Caki2 (cell line): ENCODE results near the gene SLC6A8. TPM values are rescaled to one million over a fixed set of nuclear protein-coding genes. Genes with fewer than 3 reads are reported as not detected.

ENCODE experiments used
- DNase-seq: peaks from one replicate; pipeline ENCODE4 v3.0.0-alpha.2; 2015; ENCODE audit warnings: low read depth
- in situ Hi-C: cut with HindIII; loops from 2 replicates; pipeline ENCODE4 v1.10.0; 2016; ENCODE audit warnings: low sequenced_read_pairs, low pct_unique_long_range_greater_than_20kb, mixed read lengths
- total RNA-seq: library from RNA; depleted of rRNA; stranded (reverse); fragments of >200 nt; shearing (Covaris generic); gene quantifications from 2 replicates; pipeline ENCODE4 v1.2.3, GENCODE V29; 2014; ENCODE audit warnings: low replicate concordance; rRNA removed

Gene SLC6A8
- total RNA-seq: 1.7 and 2.1 TPM in 2 replicates

GRCh38 chrX:153687121-153688039 is at the start of gene SLC6A8:
TSS of gene SLC6A8 (plus strand) at chrX:153687926. CDS start at chrX:153688575, 649 bp downstream.
- in situ Hi-C loops: no loop called here
- peak; percentile 21 for DNase-seq

DNA sequence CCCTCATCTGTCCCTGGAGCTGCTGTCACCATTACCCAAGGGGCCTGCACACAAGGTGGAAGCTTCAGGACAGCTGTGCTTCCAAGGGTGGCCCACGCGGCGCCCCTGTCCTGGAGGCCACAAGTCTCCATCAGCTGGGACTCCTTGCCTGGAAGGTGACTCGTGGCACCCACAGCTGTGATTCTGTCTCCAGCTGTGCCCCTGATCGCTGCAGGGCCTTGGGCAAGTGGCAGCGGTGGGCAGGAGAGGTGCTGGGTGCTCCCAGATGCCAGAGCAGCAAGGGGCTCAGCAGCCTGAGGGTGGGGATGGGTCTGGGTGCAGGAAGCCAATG is 49.7 kb upstream of the SLC6A8 start:
- in situ Hi-C loops: no loop called here
- no peak for DNase-seq

DNA sequence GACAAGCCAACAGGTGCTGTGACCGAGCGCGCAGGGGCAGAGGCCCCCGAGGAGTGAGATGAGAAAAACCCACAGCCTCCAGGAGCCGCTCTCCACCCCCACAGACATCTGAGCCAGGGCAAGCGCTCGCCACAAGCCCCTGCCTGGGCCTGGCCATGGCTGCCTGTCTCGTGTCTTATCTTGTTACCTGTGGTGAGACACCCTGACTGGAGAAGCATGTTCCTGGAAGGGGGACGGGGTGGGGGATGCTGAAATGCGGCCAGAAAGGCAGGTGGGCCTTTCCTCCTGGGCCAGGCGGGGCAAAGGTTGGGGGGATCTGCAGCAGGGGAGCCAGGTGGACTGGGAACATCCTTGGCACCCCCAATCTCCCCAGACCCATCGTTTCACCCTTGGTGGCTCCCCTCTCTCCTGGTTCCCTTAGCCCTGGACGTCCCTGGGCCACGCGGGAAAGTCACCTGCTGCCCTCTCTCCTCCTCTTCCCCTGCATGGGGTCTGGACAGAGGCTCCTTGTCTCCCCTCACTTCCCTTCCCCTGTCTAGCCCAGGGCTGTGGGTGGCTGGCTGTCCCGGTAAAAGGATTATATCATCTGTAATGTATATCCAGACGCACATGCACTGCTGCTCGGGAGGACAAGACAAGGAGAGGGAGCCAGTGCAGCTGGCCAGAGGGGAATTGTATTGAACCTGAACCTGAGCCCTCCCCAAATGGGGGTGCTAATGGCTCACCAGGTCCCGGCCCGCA is 49.1 kb upstream of the SLC6A8 start:
- in situ Hi-C loops: no loop called here
- no peak for DNase-seq

GRCh38 chrX:153639177-153640044 is 48.3 kb upstream of the SLC6A8 start:
- in situ Hi-C loops: no loop called here
- no peak for DNase-seq

DNA sequence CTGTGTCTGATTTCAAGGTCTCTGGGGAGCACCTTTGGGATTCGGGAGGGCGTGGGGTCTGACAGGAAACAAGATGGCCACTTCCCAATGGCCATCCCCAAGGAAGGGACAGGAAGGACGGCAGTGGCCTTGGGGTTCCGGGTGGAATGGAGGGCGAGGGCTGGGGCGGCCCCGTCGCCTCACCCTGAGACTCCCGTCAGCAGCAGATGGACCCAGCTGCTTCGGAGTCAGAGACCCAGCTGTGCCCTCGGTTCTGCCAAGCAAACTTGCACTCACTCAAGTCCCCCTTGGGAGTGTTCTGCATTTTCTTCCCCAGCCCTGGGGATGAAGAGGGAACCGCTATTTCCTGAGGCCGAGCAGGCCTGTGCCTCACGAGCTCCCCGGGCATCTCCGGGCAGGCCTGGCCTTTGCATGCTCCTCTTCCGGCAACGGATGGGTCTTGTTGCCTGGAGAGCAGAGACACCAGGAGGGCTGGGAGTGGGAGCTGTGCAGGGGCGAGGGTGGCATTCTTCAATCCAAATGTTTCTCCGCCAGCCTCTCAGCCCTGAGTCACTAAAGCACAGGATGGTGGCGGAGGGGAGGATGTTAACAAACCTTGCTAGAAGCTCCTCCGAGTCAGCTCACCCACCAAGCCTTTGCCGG is 47.6 kb upstream of the SLC6A8 start:
- in situ Hi-C loops: no loop called here
- no peak for DNase-seq

GRCh38 chrX:153640736-153641575 is 46.8 kb upstream of the SLC6A8 start:
- in situ Hi-C loops: no loop called here
- no peak for DNase-seq

- in situ Hi-C loops: no loop called here
Observed at GRCh38 chrX:153641627-153642026, 46.1 kb upstream of the SLC6A8 start.

GRCh38 chrX:153642051-153642654 is 45.6 kb upstream of the SLC6A8 start:
- peak; percentile 15 for DNase-seq
- in situ Hi-C loops: no loop called here

More at GRCh38 chrX:153641627-153642026, 46.1 kb upstream of the SLC6A8 start:
- DNase-seq: no peak

DNA sequence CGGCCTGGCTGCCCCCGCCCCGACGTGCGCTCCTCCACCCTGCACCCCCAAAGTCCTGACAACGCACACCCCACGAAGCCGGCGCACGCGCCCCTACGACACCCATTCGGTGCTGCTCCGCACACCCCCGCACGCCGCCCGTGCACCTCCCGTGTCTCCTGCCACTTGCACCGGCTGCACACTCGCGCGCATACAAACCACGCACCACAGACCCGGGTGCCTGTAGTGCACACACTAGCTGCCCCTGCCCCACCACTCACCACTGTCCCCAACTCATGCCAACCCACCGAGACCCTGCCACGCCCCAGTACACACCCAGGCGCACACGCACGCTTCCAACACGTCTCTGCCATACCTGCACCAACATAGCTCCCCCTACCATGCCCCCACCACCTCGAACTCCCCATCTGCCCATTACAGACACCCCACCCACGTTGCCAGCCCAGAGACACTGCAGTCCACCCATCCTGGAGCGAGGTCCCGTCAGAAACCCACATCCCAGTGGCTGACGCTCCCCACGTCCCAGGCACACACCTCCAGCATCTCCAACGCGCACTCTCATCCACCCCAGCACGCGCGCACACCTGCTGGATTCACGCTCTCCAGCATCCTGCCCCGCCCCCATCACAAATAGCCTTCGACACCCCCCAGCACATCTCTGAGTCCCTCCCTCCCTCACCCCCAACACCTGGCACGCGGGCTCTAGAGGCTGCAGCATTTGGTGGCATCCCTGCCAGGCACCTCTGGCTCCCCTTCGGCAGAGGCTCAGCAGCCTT is 44.9 kb upstream of the SLC6A8 start:
- in situ Hi-C loops: no loop called here
- no peak for DNase-seq

DNA sequence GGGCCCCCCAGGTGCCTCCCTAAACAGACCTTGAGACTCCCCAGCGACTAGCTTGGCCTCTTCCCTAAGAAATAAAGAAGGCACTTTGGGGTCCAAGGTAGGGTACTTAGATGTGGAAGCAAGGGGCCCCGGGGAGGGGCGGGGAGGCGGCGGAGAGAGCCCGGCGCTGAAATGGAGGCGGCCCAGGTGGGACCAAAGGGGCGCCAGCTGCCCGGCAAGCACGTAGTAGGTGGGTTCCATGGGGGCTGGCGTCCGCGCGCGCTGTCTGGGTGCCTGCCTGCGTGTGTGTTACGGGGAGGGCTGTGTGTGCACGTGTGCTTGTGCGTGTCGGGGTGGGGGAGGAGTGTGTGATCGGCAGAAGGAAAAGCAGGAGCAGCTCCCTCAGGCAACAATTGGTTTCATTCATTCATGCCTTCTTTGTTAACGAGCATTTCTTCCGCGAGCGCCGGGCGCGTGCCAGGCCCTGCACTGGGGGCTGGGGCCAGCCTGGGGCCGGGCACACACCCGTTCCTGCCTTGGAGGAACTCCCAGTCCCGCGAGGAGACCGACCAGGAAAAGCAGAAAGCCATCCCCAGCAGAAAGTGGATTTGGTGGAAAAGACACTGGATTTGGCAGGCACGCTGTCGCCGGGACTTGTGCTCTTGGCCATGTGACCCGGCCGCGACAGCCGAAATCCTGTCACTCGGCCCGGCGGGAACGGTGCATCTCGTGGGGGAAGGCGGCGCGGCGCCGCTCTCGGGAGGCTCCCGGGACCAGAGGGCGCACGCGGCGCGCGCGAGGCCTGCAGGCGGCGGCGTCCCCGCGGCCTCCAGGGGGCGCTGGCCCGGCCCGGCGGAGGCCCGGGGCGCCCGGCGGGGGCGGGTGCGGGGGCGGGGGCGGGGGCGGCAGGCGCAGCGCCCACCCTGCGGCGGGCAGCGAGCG is 44.0 kb upstream of the SLC6A8 start:
- DNase-seq: peak; percentile 41
- in situ Hi-C loops: no loop called here

DNA sequence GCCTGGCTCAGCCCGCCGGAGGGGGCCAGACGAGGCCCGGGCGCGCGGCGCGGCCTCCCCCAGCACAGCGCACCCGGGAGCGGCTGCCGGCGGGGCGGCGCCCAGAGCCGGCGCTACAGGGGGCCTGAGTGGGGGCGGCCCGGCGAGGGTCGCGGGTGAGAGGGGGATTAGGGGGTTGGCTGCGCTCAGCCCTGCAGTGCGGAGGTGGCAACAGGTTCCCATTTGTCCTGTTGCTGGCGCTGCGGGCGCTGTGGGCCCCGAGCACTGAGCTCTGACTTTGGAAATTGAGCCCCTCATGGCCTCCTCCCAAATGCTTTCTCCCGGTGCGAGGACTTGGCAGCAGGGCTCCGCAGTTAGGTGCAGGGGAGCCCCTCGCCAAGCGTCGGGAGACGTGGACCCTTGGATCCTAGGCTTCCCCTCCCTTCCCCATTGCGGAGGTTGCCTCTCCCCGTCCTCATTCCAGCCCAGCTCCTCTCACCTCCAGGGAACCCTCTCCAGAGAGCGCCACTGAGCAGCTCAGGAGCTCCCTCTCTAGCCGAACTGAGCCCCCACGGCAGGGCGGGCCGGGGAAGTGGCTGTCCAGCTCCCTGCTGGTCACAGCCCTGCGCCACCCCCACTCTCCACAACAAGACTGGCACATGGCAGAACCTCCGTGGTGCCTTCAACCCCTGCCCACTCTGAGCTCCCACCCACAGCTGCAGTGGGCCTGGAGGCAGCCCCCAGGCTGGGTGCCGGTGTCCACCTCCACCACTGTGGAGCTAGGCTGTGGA is 43.2 kb upstream of the SLC6A8 start:
- in situ Hi-C loops: no loop called here
- no peak for DNase-seq

- in situ Hi-C loops: no loop called here
- DNase-seq: no peak
Observed at GRCh38 chrX:153645151-153645550, 42.6 kb upstream of the SLC6A8 start.

DNA sequence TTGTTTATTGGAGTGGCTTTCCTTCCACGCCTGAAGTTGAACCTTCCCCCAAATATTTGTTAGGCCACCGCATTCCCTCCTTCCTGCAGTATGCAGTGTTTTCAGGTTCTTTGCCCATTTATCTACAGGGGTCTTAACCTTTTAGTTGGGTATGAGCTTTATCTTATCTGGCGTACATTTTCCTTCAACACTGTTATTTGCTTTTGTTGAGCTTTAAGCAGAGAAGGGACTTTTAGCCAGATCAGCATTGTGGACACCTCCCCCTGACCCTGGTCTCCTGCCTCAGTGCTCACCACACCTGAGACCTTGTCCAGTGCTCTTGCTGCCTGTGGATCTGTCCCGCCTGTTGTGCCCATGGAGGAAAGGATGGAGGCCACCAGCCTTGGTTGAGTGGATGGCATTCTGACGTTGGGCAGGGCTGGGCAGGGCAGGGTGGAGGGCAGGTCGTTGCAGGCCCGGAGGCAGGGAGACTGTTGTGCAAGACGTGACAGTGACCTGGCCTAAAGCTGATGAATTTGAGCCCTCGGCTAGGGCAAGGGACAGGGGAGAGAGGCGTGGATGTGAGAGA is 41.7 kb upstream of the SLC6A8 start:
- in situ Hi-C loops: no loop called here
- DNase-seq: no peak

DNA sequence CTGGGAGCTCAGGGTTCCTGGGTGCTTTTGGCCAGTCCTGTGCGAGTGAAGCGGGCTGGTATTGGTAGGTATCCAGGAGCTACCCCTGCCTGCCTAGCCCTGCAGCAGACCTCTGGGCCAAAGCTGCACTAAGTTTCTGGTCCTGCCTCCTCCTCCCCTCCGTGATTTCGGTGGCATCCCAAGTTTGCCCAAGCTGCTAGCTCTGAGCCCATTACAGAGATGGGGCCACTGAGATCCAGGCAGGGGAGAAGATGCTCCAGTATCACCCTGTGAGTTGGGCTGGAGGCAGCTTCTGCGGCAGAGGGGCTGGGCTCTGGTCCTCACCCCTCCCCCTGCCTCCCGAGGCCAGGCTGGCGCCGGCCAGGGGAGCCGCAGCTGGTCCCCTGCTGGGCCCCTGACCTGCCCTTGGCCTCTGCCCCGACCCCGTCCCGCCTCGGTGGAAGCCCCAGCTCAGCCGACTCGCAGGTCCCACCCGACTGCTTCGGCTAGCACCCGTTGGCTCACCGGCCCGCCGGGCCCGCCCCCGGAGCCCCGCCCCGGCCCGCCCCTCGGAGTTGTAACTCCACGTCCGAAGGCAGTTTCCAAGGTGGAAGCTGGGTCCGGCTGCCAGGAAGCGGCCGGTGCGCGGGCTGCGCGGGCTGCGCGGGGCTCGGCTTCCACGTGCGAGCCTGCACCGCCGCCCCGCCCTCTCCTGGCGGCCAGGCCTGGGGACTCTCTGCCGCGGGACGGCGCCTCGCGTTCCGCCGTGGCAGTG is 40.9 kb upstream of the SLC6A8 start, which contains the start of gene DUSP9:
Gene DUSP9 (plus strand): TSS at position 584 of the 754 bp plus-strand sequence. CDS start 751 bp downstream, outside the sequence.
- in situ Hi-C loops: no loop called here
- peak; percentile 28 for DNase-seq
